GM19397 (cell line): Measurements from ENCODE around the gene ANKRD29.
"Not testable (repeated sequence)": the region's sequence is repeated elsewhere in the genome, so short reads cannot be mapped to it uniquely, and the experiment has no call there.

Experiments
- ATAC-seq: cut with Tn5 transposase; IDR thresholded peaks from one replicate; pipeline ENCODE4 v1.9.1; 2021; ENCODE audit warnings: mild to moderate bottlenecking, moderate library complexity; ENCODE audit not compliant: unreplicated experiment

ANKRD29 gene

DNA sequence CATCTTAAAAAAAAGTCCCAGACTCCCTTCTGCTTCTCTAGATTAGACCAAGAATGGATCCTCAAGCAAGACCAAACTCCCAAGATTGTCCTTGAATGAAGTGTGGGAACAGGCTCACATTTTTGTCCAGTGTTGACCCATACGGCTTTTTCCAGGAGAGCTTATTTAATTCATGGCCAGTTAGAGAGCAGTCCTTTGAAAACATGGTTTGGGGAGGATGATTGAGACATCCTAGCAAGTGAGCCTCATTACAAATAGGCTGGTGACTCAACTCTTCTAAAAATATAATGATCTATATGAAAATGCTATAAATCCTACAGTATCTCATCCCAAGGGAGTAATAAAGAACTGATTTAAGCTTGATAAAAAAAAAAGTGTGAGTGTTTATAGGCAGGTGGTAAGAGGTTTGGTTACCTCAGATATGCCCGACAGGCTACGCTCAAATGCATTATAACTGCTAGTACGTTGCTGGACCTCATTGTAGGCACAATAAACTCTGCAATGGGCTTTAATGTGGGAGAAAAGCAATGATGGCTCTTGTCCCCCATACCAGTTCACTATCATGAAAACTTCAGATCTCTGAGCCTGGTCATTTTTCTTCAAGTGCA is 17.0 kb downstream of the ANKRD29 start:
- ATAC-seq = no peak

DNA sequence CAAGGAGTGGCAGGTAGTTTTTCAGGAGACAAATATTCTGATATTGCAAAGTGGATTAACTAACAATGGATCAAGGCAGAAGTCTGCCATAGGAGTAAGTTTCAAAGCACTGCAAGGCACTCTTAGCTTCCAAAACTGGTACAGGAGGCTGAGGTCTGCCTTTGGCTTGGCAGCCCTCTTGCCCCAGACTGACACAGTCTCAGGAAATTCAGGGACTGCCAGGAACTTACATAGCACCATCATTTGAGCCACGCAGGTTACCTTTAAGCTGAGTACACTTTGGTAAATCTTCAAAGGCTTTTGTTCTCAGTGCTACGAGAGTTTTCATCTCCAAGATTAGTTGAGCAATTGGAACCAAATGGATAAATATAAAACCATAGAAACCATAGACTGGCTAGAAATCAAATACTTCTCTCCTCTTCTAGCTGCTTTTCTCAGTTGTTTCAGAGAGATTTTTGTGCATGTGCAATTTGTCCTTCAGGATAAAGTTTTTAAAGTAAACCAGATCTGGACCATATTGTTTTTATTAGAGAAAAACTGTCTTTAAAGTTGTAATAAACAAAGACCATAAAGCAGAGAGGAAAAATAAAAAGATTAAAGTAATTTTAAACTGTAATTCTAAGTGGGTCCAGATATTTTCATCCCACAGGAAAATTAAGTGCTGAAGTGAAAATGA is 18.8 kb downstream of the ANKRD29 start:
- no peak for ATAC-seq

DNA sequence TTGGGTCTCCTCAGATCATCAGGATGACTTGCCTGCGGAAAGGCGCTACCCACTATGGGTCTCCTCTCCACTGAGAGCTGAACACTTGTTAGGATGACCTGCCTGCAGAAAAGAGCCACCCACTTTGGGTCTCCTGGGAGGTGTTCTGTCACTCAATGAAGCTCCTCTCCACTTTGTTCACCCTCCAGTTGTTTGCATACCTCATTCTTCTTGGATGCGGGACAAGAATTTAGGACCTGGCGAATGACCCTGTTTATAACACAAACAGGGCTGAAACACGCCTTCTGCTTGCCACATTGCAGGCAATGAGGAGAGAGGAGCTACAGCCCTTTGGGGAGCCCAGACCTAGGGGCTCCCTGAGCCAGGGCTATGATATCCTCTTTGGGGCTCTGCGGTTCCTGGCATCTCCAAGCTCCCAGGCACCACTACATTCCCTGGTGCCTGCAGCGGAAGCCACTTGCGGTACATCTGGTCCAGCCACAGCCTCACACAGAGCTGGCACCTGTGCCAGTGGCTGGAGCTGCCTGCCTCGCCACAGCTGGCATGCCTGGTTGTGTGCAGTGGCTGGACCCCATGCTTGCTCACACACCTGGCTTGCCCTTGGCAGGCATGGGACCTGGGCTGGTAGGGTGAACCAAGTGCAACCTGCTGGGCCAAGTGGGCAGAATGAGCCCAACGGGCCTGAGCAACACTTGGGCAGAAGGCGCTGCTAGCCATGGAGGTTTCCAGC is 20.6 kb downstream of the ANKRD29 start:
- ATAC-seq = no peak

DNA sequence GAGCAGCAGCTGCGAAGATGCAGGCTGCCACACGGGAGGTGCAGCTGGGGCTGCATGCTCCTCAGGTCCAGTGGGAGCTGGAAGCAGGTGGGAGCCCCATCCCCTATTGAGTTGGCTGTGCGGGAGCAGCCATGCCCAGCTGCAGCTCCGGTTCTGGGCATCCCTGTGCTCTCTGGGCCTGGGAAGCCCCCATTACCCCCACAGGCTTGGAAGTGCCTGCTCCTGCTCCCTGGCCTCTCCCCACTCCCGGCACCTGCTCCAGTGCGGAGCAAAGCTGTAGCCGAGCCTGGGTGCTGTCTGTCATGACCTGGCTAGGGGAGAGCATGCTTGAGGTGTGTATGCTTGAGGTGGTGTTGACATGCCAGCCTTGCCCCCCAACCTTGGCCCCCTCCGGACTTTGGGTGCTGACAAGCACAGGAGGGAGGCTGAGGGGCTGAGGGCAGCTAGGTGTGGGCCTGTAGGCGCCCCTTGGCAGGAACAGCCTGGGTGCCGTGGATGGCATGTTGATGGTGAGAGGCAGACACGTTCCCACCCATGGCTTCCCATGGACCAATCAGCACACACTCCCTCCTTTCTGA is 21.5 kb downstream of the ANKRD29 start:
- no peak for ATAC-seq

DNA sequence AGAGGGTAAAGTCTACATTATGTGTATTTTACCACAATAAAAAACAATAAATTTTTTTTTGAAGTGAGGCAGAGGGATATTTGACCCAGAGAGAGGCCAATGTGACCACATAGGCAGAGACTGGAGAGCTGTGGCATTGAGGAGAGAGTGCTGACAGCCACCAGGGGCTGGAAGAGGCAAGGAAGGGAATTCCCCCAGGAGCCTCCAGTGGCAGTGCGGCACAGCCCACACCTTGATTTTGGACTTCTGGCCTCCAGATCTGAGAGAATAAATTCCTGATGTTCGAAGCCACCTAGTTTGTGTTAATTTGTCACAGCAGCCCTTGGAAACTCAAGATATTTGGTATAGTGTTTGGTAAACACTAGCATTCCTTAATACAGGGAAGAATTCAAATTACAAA is 22.7 kb downstream of the ANKRD29 start:
- ATAC-seq = no peak

DNA sequence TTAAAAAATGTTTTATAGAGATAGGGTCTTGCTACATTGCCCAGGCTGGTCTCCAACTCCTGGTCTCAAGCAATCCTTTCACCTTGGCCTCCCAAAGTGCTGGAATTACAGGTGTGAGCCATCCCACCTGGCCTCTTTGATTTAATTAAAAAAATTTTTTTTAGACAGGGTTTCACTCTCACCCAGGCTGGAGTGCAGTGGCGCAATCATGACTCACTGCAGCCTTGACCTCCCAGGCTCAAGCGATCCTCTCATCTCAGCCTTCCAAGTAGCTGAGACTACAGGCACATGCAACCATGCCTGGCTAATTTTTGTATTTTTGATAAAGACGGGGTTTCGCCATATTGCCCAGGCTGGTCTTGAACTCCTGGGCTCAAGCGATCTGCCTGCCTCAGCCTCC is 26.3 kb downstream of the ANKRD29 start:
- not testable (repeated sequence) for ATAC-seq

DNA sequence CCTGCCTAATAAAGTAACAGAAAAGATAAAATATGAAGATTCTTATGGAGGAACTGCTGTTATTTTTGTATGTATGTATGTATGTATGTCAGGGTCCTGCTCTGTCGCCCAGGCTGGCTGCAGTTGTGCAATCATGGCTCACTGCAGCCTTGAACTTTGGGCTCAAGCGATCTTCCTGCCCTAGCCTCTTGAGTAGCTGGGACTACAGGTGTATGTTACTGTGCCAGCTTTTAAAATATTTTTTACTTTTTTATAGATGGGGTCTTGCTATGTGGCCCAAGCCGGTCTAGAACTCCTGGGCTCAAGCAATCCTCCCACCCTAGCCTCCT is 26.7 kb downstream of the ANKRD29 start:
- ATAC-seq = no peak

DNA sequence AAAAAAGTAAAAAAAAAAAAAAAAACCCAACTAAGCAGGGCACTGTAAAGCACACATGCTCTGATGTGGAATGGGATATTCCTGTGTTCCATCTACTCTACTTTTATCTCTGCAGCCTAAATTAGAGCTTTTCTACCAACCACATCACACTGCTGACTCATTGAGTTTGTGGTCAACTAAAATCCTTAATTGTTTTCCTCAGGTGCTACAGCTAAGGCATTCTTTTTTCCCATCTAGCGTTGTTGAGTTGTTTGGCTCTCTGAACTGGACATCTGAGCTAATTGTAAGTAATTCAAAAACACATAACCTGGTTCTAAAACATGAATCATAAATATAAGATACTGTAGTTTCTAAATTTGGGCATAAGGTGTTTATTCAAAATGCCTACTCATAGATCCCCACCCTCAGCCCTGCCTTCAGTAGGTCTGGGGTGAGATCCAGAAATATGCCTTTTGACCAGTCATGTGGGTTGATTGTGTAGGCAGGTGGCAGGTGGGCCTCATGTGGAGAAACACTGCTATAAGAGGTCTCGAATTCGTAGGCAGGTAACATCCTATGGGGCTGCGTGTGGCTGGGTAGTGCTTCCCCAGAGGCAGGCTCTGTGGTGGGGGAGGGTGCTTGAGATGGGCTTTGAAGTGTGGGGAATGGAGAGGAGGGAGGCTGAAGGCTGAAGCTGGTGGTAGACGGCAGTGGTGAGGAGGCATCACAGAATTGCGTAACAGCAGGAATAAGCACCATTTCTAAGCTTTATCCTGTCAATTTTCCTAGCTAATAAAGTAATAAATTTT is 27.2 kb downstream of the ANKRD29 start:
- no peak for ATAC-seq

DNA sequence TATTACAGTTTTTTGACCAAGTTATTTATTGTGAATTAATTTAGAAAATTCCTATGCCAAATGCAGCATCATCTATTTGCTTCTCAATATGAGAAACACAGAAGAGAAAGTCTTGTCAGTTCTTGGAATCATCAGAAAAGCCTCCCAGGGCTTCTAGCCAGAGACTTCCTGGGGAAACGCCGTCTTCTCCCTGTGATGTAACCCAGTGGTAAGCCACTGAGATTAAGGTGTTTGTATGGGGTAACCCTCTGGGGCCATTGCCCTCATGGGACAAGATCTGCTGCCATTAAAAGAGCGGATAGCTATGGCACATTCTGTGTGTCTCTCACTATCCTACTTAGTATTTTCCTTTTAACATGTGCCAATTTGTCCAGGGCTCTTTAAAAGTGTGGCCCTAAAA is 28.0 kb downstream of the ANKRD29 start:
- no peak for ATAC-seq

DNA sequence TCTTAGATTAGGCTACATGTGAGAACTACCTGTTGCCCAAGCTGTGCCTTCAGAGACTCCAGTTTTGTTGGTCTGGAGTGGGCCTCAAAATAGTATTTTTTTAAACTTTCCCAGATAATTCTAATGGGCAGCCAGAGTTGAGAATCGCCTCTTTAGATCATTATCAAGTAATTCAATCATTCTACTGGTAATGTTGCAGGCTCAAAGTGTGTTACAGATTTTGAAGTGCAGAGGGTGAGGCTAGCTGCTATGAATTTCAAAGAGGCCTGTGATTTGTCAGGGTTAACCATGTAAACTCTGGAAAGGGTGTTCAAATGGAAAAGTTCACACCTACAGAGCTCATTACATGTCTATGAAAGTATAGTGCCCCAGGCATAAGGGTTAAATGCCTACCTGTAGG is 30.1 kb downstream of the ANKRD29 start:
- ATAC-seq = no peak

DNA sequence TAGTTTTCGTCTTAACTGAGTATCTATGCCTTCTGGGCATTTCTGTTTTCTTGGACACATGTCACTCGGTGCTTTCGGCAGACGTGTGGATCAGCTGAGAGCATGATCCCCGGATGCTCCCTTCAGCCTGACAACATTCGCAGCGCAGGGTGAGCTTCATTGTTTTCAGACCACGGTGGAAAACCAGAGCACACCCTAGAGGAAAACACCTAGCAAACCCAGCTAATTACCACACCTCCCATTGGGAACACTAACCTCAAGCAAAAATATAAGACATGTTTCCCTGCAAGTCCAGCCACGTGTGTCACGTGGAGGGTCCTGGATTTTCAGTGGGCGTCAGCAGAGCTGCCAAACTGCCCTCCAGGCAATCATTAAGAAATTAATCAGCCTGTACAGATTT is 31.0 kb downstream of the ANKRD29 start:
- ATAC-seq = no peak

DNA sequence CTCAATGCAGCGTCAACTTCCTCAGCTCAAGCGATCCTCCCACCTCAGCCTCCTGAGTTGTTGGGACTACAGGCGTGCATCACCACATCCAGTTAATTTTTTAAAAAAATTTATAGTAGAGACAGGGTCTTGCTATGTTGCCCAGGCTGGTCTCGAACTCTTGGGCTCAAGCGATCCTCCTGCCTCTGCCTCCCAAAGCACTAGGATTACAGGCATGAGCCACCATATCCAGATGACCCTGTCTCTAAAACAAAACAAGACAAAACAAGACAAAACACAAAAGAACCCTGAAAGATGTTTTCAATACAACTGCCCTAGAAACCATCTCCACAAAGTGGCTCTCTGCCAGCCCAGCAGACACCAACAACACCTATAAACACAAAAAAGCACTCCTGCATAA is 31.4 kb downstream of the ANKRD29 start:
- no peak for ATAC-seq

DNA sequence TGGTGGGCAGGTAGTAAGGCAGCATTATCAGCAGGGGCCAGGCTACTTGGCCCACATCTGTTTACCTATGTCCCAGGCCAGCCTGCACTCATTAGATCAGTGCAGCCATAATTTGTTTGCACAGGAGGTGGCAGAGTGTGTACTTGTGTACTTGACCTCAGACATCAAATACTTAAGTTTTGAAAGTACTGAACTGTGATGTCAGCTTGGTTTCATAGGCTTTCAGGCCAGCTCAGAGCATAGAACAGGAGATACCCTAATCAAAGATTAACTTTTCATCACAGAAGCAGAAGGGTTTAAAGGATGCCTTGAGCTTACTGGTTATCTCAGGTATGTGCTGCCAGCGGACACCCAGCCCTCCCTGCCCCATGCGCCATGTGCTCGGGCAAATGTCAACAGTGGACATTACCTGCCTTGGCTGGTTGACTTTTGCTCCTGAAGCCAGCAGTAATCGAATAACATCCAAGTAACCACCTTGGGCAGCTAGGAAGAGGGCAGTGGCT is 33.2 kb downstream of the ANKRD29 start:
- peak; percentile 94 for ATAC-seq

DNA sequence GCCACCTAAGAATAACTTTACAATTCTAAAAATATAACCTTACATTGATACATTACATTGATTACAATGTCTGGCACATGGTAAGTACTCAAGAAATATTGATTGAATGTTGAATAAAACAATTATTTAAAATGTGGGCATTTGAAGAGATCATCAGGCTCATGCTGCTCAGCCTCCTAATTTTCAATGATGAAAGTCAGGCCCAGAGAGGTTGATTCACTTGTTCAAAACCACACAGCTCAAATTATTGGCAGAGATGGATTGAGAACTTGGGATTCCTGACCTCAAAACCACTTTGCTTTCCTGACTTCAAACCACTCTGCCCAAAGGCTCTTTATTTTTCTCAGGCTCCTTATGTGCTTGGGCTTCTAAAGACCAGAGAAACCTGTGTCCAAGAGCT is 34.7 kb downstream of the ANKRD29 start:
- no peak for ATAC-seq

DNA sequence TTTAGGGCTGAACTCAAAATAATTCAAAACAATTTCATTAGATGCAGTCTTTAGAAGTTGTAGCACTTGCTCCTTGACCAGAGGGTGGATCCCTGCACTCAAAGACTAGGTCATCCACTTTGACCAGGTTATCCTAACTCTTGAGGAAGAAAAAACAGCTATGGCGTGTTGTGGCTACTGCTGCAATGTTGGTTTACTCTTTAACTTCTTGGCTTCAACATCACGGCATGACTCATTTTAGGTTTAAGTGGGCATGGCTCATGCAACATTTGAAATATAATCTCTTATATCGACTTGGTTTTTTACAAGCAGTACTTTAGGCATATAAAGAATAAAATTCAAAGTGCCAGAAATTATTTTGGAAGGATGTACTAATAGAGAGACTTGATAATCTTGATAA is 35.4 kb downstream of the ANKRD29 start:
- no peak for ATAC-seq

DNA sequence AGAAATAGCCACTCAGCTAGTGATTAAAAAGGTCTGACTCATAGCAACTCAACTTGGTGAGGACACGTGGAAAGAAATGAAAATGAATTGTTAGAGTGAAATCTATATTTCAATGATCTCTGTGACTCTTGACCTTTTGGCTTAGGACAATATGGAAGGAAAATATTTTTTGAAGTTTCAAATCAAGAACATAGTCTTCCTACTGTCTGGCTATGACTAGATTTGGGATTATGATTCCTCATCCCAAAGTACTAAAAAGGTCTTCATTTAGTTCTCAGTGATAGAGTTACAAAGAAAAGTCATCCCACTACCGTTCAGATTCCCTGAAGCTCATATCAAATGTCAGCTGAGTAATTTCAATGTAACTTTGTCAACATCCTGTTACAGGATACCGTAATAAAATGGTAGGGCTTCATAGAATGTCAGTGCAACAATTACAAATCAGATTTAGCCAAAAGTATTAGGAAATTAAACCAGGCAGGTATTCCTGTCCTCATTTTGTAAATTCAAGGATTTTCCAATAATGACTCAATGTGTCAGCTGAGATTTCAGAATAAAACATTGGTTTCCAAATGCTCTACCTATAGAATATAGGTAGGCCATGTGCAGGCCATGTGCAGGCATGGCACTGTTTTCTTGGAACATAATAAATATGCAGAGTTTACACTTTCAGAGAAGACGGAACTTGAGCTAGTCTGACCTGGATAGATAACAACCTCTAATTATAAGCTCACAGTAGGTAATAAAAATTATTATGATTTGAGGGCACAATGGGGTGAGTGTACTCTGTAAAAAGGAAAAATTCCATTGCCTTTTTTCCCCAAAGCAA is 36.0 kb downstream of the ANKRD29 start:
- no peak for ATAC-seq

DNA sequence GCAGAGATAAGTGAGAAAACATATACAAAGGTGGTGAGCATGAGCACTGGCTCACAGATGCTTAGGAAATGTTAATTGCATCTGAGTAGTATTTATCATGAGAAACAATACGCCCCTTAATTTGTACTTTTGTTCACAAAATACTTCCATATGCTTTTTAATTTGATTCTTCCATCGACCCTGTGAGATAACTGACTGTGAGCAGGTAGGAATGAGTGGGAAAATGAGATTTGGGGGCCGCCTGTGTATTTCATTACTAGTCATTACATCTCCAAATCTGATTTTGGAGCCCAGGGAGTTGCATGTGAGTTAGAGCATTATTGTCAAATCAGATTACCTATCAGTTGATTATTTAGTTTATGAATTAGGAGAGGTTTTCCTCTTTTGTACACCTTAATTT is 39.7 kb downstream of the ANKRD29 start:
- no peak for ATAC-seq

DNA sequence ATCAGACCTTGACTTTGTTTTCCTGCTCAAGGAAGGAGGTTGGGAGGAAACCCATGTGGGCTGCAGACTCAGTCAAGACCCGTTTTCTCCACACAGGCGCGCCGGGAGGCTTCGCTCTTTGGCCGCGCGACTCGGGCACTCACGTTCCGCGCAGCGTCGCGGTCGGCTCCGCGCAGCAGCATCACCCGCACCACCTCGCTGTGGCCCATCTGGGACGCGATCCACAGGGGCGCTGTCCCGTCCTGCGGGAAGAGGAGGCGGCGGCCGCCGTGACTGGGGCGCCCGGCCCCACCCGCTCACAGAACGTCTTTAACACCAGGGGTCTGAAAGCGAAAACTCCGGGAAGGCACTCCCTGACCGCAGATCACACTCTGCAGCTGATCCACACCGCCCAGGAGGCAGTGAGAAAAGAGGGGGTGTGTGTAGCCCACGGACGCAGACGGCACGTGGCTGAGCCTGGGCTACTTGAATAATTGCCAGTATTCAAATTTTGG is 43.3 kb downstream of the ANKRD29 start:
- ATAC-seq = peak; percentile 31

DNA sequence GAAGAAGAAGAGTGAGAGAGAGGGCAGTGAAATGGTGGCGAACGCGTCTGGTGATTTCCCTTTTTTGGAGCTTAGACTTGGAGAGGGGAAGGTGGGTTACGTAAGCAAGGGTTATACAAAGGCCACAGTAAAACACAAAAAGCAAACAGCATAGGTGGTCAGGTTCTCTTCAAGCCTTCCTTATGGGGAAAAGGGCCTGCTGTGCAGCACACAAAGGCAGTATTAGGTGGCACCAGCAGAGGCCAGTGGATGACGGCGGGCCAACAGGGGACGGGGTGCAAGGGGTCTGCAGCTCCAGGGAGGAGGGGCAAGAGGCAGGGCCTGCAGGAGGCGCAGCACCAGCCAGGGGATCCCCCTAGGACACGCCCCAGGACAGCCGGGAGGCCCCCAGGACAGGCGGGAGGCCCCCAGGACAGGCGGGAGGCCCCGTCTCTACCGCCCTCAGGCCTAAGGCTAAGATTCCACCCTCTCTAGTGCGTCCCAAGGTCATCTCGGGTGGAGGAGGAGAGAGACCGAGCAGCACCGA is 43.8 kb downstream of the ANKRD29 start:
- peak; percentile 37 for ATAC-seq
